ENCODE data around the gene ATXN10. TPM values are rescaled to one million over a fixed set of nuclear protein-coding genes. Genes with fewer than 3 reads are reported as not detected.
"Not testable (repeated sequence)": the region's sequence is repeated elsewhere in the genome, so short reads cannot be mapped to it uniquely, and the experiment has no call there.

ATXN10 gene, protein sequence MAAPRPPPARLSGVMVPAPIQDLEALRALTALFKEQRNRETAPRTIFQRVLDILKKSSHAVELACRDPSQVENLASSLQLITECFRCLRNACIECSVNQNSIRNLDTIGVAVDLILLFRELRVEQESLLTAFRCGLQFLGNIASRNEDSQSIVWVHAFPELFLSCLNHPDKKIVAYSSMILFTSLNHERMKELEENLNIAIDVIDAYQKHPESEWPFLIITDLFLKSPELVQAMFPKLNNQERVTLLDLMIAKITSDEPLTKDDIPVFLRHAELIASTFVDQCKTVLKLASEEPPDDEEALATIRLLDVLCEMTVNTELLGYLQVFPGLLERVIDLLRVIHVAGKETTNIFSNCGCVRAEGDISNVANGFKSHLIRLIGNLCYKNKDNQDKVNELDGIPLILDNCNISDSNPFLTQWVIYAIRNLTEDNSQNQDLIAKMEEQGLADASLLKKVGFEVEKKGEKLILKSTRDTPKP
- 100 to 1,000 TPM in 1 of 4 donors, 10 to 100 TPM in 3; 79.0 to 152 (median 88.3) TPM for total RNA-seq

DNA sequence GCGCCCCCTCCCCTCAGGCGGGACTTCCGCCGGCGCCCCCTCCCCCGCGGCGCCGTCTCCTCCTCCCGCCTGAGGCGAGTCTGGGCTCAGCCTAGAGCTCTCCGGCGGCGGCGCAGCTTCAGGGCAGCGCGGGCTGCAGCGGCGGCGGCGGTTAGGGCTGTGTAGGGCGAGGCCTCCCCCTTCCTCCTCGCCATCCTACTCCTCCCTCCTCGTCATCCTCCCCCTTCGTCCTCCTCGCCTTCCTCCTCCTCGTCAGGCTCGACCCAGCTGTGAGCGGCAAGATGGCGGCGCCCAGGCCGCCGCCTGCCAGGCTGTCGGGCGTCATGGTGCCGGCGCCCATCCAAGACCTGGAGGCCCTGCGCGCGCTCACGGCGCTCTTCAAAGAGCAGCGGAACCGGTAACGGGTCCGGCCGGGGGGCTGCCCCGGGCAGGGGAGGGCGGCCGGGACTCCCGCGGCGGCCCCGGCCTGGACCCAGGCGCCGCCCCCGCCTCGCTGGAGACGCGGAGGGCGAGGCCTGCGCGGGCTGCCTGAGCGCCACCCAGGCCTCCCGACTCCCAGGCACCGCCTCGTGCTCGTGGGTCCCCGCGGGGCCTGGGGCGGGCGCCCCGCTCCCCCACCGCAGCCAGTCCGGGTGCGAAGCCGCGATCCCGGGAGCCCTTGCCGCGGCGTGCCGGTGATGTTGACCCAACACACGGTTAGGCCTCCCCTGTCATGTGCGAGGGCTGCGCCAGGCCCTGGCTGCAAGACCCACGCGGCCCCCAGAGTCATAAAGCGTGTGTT lies at the start of gene ATXN10:
ATXN10 (plus strand) TSS at position 52 of the 781 bp plus-strand sequence; CDS start at position 282, 230 bp downstream.
- Histone ChIP-seq H3K4me3 (peak within 1 kb of the TSS; percentile 66 to 86 (median 81)), H3K27ac (peak within 1 kb of the TSS; percentile 83 to 90 (median 86)), H3K36me3 (peaks cover 0 to 10% (median 0%) of the 10 kb centered on the region in 3 donors), H3K27me3 (no peaks in the 10 kb centered on the region), H3K4me1 (peaks cover 18 to 40% (median 19%) of the 10 kb centered on the region in 3 donors), H3K9me3 (no peaks in the 10 kb centered on the region)
- 0% methylated on average over 1 to 3 of the region's 89 CpGs for WGBS, 2 donors
- intact Hi-C loops (cut with DNase I), result no loop called here
- DNase-seq, result no peak
- peak in 2 of 4 donors; percentile 23 to 43 for TF ChIP-seq POLR2A (IDR thresholded peaks at IDR 0.05)
- TF ChIP-seq, protein P1, sequence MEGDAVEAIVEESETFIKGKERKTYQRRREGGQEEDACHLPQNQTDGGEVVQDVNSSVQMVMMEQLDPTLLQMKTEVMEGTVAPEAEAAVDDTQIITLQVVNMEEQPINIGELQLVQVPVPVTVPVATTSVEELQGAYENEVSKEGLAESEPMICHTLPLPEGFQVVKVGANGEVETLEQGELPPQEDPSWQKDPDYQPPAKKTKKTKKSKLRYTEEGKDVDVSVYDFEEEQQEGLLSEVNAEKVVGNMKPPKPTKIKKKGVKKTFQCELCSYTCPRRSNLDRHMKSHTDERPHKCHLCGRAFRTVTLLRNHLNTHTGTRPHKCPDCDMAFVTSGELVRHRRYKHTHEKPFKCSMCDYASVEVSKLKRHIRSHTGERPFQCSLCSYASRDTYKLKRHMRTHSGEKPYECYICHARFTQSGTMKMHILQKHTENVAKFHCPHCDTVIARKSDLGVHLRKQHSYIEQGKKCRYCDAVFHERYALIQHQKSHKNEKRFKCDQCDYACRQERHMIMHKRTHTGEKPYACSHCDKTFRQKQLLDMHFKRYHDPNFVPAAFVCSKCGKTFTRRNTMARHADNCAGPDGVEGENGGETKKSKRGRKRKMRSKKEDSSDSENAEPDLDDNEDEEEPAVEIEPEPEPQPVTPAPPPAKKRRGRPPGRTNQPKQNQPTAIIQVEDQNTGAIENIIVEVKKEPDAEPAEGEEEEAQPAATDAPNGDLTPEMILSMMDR (IDR thresholded peaks at IDR 0.05), result no peak

DNA sequence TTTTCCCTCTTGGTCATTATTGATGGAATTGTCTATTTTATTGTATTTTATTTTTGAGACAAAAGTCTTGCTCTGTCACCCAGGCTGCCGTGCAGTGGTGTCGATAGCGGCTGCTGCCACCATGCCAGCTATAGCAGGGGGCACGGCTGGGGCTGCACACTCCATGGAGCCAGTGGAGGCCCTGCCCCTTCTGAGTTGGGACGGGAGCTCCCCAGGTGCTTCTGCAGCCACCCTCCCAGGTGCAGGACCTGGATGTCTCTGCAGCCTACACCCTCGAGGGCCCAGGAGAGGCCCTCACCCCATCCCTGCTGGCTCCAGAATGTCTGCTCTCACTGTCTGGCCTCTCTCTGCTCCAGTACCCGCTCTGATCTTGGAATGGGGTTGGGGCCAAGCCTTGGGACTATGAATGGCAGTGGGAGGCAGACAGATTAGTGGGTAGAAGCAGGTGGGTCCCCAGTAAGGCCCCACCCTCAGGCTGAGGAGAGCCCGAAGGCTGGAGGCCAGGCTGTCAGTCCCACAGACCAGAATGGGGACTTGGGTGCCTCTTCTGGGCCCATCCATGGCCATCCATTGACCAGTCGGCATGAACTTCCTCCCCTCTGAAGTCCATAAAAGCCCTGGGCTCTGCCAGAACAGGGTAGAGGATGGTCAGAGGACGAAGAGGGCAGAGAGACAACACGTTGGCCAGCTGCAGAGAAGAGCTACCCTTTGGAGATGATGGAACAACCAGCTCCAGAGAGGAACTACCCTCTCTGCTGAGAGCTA lies 49.6 kb upstream of the ATXN10 start:
- Histone ChIP-seq H3K27me3 (peaks cover 0 to 10% (median 0%) of the 10 kb centered on the region in 4 donors), H3K4me1 (peaks cover 9 to 32% (median 16%) of the 10 kb centered on the region in 3 donors), H3K27ac (no peak overlapping the region), H3K9me3 (no peaks in the 10 kb centered on the region), H3K36me3 (no peaks in the 10 kb centered on the region), H3K4me3 (no peak overlapping the region)
- 95 to 97% methylated on average over 5 to 8 of the region's 11 CpGs for WGBS, 2 donors
- DNase-seq, result no peak
- TF ChIP-seq POLR2A (IDR thresholded peaks at IDR 0.05), result no peak
- TF ChIP-seq, protein P1 (IDR thresholded peaks at IDR 0.05), result no peak
- intact Hi-C loops (cut with DNase I), result no loop called here

DNA sequence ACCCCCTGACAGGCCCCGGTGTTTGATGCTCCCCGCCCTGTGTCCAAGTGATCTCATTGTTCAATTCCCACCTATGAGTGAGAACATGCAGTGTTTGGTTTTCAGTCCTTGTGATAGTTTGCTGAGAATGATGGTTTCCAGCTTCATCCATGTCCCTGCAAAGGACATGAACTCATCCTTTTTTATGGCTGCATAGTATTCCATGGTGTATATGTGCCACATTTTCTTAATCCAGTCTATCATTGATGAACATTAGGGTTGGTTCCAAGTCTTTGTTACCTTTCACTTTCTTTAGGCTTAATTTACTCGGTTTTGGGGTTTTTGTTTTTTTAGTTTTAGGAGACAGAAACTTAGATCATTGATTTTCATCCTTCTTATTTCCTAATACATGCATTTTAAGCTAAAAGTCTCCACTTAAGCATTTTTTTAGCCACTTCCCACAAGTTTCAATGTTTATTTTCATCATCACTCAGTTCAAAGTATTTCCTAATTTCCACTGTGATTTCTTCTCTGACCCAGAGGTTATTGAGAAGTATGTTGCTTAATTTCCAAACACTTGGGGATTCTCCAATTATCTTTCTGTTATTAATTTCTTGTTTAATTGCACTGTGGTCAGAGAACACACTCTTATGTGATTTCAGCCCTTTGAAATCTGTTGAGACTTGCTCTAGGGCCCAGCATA lies 48.0 kb upstream of the ATXN10 start:
- intact Hi-C loops (cut with DNase I); H3K4me3 ChIP-seq; H3K9me3 ChIP-seq; H3K36me3 ChIP-seq; DNase-seq: not testable (repeated sequence)
- 28 to 83% methylated on average over 1 to 2 of the region's 3 CpGs for WGBS, 2 donors
- Histone ChIP-seq H3K4me1 (peaks cover 9 to 33% (median 16%) of the 10 kb centered on the region in 3 donors), H3K27me3 (peaks cover 0 to 11% (median 0%) of the 10 kb centered on the region in 4 donors), H3K27ac (peak overlapping the region in 3 of 4 donors; percentile 49 to 83 (median 77))

DNA sequence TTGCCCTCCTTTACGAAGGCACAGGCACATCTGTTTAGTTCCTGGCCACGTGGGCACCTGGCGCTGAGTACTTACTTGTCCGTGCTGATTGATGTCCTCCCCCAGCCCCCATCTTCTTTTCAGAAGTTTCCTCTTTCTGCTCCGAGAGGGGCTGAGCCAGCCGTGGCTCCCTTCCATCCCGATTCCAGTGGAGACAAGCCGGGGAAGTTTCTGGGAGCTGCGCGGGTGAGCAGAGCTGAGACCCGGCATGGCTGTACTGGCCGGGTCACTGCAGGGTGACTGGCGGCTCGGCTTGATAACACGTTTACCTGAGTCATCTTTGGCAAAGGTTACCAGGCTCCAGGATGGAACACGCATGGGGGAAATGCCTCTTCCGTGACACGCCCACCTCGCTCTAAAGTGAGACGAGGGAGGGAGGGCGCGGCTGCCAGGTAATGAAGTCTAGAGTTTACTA lies 45.4 kb upstream of the ATXN10 start:
- H3K36me3 ChIP-seq, result no peaks in the 10 kb centered on the region
- peak overlapping the region in 3 of 4 donors; percentile 26 to 40 (median 29) for H3K4me3 ChIP-seq
- H3K27ac ChIP-seq, result peak overlapping the region; percentile 66 to 83 (median 80)
- H3K27me3 ChIP-seq, result peaks cover 0 to 29% (median 0%) of the 10 kb centered on the region in 4 donors
- 12 to 52% methylated on average over 4 to 11 of the region's 22 CpGs for WGBS, 2 donors
- H3K9me3 ChIP-seq, result no peaks in the 10 kb centered on the region
- intact Hi-C loops (cut with DNase I), result no loop called here
- no peak for TF ChIP-seq POLR2A (IDR thresholded peaks at IDR 0.05)
- TF ChIP-seq, protein P1 (IDR thresholded peaks at IDR 0.05), result no peak
- DNase-seq, result no peak
- H3K4me1 ChIP-seq, result peaks cover 9 to 33% (median 16%) of the 10 kb centered on the region in 3 donors

All from esophagus squamous epithelium (tissue), 5 donors.